ENCODE data around the gene VPS36.
"Not testable (repeated sequence)": the region's sequence is repeated elsewhere in the genome, so short reads cannot be mapped to it uniquely, and the experiment has no call there.

- not testable (repeated sequence) for TF ChIP-seq CTCF (IDR thresholded peaks at IDR 0.05); EZH2 (IDR thresholded peaks at IDR 0.05; ENCODE audit: borderline replicate concordance, insufficient read depth, low read depth, low read length, poor library complexity, severe bottlenecking)
These were observed 18.1 kb upstream of the VPS36 start for GRCh38 chr13:52468487-52468886.

All from B cell (primary cell).